ENCODE measurements around the gene FBRSL1. TPM values are rescaled to one million over a fixed set of nuclear protein-coding genes. Genes with fewer than 3 reads are reported as not detected.
A peak's percentile ranks its signal among the peaks of the same experiment; 100 is the strongest.

Gene FBRSL1
- total RNA-seq, 2 donors from 2014 or later = 46.7 to 49.4 TPM

- ATAC-seq = no peak
- DNase-seq = no peak
- intact Hi-C loops (cut with DNase I) = no loop called here
These were observed 9.3 kb upstream of the FBRSL1 start for GRCh38 chr12:132480623-132481132.

DNA sequence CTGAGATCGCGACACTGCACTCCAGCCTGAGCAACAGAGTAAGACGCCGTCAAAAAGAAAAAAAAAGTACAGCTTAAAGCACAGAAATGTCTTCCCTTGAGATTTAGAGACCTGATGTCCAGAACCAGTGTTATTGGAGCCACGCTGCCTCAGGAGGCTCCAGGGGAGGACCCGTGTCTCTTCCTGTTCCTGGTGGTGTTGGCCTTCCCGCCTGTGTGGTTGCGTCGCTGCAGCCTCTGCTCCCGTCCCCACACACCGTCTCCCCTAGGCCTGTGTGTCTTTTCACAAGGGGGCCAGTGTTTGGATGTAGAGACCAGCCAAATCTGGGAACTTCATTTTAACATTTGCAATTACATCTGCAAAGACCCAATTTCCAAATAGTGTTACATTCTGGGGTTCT lies 8.6 kb upstream of the FBRSL1 start:
- no peak for DNase-seq
- intact Hi-C loops (cut with DNase I) = no loop called here
- ATAC-seq = no peak

DNA sequence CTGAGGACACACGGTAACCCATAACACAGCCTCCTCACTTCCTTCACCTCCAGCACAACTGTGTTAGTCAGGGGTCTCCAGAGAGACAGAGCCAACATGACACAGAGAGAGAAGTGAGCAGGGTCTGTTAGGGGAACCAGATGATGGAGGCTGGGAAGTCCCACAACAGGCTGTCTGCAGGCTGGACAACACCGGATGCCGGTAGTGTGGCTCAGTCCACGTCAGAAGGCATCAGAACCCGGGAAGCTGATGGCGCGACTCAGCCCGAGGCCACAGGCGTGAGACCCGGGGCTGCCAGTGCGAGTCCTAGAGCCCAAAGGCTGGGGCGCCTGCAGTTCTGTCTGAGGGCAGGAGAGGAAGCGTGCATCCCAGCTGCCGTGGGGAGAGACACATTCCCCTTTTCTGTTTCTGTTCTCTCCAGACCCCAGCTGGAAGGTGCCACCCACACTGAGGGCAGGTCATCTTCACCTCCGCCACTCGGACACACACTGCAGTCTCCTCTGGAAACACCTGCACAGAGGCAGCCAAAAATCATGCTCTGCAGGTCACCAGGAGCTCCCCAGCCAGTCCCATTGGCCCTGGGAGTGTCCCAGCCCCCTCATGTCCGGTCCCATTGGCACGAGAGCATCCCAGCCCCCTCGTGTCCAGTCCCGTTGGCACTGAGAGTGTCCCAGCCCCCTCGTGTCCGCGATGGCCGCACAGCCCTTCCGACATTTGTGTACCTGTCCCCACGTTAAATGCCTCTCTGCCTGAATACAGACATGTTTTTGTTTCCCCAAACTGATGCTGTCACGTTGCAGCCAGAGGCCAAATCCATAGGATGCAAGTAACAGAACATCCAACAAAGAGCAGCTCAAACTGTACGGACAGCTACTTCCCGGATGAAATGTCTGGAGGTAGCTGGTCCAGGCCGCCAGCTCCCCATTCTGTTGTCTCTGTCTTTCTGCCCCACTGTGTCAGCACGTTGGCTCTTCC lies 7.9 kb upstream of the FBRSL1 start:
- ATAC-seq (no peak), DNase-seq (peak; percentile 22)
- intact Hi-C loops (cut with DNase I) = no loop called here

- intact Hi-C loops (cut with DNase I) = no loop called here
- ATAC-seq = no peak
- DNase-seq = peak; percentile 12
These were observed 7.2 kb upstream of the FBRSL1 start for GRCh38 chr12:132482771-132483170.

DNA sequence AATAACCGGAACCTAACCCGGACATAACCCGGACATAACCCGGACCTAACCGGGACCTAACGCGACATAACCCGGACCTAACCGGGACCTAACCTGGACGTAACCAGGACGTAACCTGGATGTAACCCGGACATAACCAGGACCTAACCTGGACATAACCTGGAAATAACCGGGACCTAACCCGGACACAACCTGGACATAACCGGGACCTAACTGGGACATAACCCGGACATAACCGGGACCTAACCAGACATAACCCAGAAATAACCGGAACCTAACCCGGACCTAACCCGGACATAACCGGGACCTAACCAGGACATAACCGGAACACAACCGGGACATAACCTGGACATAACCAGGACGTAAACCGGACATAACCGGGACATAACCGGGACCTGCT lies 6.7 kb upstream of the FBRSL1 start:
- intact Hi-C loops (cut with DNase I) = no loop called here
- ATAC-seq = no peak
- peak; percentile 9 for DNase-seq

GRCh38 chr12:132483612-132484011 lies 6.3 kb upstream of the FBRSL1 start:
- intact Hi-C loops (cut with DNase I) = no loop called here
- peak; percentile 11 for DNase-seq
- ATAC-seq = no peak

DNA sequence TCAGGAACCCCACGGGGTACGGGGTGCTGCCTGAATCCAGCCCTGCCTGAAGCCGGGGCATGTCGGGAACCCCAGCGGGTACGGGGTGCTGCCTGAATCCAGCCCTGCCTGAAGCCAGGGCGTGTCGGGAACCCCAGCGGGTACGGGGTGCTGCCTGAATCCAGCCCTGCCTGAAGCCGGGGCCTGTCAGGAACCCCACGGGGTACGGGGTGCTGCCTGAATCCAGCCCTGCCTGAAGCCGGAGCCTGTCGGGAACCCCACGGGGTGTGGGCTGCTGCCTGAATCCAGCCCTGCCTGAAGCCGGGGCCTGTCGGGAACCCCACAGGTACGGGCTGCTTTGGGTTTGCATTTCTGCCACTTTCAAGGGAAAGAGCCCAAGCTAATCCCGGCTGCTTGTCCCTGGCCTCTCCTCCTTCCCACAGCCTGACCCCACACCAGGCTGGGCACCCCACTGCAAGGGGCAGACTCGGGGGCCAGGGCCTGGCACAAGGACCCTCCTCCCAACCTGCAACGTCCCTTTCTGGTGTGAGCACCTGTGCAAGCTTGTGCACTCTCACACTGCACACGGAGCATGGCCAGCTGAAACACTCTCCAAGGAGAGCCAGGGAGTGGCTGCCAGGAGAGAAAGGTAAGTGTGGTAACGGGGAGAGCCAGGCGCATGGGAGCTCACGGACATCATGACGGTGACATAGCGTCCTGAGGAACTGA lies 5.6 kb upstream of the FBRSL1 start:
- no peak for ATAC-seq

DNA sequence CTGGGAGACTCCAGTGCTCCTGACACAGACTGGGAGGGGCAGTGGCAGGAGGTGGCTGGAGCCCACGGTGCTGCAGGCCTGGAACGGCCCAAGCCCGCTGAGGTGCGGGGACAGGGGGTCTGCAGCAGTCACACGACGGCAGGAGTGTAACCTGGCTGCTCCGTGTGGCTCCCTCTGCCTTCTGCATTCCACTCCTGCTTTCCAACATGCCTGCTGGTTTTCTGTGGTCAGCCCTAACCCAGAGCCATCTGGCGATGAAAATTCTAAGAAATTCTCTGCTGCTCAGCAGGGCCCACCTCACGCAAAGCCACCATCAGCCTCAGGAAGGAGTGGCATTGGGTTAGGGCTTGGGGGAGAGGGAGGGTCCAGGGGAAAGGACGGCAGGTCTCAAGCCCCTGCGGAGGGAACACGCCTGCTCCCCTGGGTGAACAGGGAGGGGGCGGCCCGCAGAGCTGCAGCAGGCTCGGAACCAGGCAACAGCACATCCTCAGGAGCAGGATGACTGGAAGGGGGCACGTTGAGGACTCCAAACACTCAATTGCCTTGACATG lies 5.0 kb upstream of the FBRSL1 start:
- intact Hi-C loops (cut with DNase I) = no loop called here
- ATAC-seq = no peak

More for the DNA sequence above, 5.6 kb upstream of the FBRSL1 start:
- intact Hi-C loops (cut with DNase I) = no loop called here
- DNase-seq = no peak

DNA sequence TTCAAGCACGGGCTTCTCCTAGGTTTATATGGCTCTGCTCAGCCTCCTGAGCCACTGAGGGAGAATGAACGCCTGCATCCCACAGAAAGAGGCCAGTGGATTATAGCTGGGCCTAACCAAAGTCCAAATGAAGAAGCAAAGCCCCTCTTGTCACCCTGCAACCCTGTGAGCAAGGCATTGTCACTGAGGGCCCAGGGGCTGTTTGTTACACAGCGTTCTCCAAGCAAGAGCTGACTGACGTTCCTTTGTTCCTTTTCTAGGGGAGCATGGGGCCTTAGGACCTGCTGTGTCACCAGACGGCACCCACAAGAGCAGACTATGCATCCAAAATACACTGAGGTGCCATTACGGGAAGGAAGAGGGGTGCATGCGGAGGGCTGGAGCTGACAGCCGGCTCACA lies 4.3 kb upstream of the FBRSL1 start:
- intact Hi-C loops (cut with DNase I) = no loop called here
- DNase-seq = peak; percentile 9
- no peak for ATAC-seq

More for the DNA sequence above, 5.0 kb upstream of the FBRSL1 start:
- DNase-seq = peak; percentile 10

GRCh38 chr12:132486168-132486567 lies 3.8 kb upstream of the FBRSL1 start:
- ATAC-seq (no peak), DNase-seq (no peak)
- intact Hi-C loops (cut with DNase I) = no loop called here

- no peak for DNase-seq
- ATAC-seq = no peak
- intact Hi-C loops (cut with DNase I) = no loop called here
These were observed 3.4 kb upstream of the FBRSL1 start for GRCh38 chr12:132486576-132486975.

GRCh38 chr12:132487311-132487741 lies 2.6 kb upstream of the FBRSL1 start:
- intact Hi-C loops (cut with DNase I) = no loop called here
- ATAC-seq (no peak), DNase-seq (no peak)

- ATAC-seq (peak in 1 of 2 donors; percentile 8), DNase-seq (peak; percentile 70)
- intact Hi-C loops (cut with DNase I) = no loop called here
These were observed 1.5 kb upstream of the FBRSL1 start for GRCh38 chr12:132488127-132489077.

DNA sequence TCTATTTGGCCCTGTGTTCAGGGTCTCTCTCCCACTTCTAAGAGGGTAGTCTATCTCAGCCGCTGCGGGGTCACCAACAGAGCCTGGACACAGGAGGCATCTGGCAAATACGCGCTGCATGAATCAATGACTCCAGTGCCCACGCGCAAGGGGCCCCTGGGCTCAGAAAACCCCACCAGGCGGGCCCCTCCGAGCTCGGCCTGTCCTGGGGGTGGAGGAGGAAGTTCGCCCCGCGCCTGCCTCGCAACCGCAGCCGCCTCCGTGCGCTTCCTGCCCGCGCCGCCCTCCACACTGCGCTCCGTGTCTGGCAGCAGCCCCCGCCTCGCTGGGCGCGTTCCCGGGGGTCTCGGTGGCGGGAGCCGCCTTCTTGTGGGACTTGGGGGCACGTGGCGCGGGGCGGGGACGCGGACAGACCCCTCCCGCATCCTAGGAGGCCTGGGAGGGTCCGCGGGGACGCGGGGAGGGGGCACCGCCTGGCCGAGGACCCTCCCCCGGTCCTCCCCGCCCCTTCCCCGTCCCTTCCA lies 811 bp upstream of the FBRSL1 start:
- DNase-seq (no peak), ATAC-seq (peak; percentile 42 to 55)
- intact Hi-C loops (cut with DNase I) = no loop called here

GRCh38 chr12:132490422-132491137 lies 629 bp downstream of the FBRSL1 start:
- ATAC-seq = no peak
- intact Hi-C loops (cut with DNase I) = no loop called here
- no peak for DNase-seq

GRCh38 chr12:132491138-132491663 lies 1.2 kb downstream of the FBRSL1 start:
- ATAC-seq = no peak
- intact Hi-C loops (cut with DNase I) = no loop called here
- no peak for DNase-seq

DNA sequence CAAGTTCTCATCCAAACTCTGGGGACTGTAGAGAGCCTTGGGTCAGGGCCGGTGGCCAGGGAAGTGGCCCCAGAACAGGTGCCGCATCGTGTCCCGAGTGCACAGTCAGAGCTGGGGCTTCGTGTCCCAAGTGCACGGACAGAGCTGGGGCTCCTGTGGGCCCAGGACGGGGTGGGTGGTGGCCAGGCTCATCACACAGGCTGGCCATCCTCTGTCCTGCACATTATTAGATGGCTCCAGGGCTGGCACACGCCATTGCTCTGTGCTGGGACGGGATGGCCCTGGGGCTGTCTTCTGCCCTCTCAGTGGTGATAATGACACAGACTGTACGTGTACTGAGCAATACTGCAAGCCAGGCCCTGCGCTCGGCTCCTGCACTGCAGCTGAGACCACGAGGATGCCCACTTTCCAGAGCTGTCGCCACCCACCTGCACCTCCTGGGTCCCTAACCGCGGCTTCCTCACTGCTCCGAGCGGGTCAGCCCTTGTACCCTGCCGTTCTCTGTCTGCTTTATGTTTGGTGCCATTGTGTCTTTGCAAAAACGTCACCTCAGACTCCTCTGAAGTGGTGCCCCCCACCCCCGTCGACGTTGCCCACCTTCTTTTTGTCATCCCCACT lies 1.9 kb downstream of the FBRSL1 start:
- ATAC-seq (no peak), DNase-seq (no peak)
- intact Hi-C loops (cut with DNase I) = no loop called here

Measured in left cardiac atrium (tissue), 4 donors.